Measurements from ENCODE around the gene CASZ1.

CASZ1 gene

DNA sequence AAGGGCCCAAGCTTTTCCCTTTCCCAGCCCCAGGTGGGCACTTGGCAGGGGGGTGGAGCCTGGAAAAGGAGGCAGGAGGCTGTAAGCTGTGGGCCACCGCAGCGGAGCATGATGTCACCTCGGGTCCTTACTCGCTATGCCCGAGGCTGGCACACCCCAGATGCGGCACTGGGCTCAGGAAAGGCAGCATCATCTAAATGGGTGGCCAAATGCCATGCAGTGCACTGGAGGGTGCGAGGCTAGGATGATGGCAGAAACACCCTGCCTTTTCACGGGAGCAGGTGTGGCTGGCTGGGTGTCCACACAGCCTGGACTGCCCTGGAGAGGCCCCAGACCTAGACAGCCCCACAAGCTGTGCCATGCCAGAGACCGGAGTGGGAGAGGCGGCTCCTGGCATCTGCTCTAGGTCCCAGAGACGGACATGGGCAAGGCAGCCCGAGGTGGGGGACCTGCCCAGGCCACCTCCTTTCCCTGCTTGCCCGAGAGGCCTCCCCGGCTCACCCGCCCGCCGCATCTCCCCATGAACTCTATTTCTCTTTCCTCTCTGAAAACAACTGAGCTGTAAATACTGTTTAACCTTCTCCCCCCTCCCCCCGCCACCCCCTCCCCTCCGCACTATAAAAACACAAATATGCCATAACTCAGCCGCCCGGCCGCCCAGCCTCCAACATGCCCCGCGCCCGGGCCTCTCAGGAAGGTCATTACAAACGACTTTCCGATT lies 124.7 kb downstream of the CASZ1 start:
- no peak for DNase-seq (ENCODE audit: low spot score)

- DNase-seq (ENCODE audit: low spot score) = no peak
These were observed 125.4 kb downstream of the CASZ1 start for GRCh38 chr1:10671090-10671489.

DNA sequence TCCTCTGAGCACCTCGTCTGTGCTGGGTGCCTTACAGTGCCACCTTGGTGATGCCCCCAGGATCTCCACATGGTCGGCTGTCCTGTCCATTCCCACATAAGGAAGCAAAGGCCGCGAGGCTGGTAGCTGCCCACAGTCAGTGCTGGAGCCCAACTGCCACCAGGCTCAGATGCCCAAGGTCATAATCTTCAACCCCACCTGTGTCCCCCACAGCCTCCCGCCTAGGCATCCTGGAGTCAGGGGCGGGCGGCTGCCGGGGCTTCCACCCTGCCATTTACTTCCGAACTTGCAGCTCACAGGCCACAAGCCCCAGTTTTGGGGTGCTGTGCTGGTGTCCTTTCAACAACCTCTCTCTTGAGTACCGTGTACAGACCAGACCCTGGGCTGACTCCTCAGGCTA lies 126.3 kb downstream of the CASZ1 start:
- no peak for DNase-seq (ENCODE audit: low spot score)

- no peak for DNase-seq (ENCODE audit: low spot score)
These were observed 126.9 kb downstream of the CASZ1 start for GRCh38 chr1:10669570-10669969.

DNA sequence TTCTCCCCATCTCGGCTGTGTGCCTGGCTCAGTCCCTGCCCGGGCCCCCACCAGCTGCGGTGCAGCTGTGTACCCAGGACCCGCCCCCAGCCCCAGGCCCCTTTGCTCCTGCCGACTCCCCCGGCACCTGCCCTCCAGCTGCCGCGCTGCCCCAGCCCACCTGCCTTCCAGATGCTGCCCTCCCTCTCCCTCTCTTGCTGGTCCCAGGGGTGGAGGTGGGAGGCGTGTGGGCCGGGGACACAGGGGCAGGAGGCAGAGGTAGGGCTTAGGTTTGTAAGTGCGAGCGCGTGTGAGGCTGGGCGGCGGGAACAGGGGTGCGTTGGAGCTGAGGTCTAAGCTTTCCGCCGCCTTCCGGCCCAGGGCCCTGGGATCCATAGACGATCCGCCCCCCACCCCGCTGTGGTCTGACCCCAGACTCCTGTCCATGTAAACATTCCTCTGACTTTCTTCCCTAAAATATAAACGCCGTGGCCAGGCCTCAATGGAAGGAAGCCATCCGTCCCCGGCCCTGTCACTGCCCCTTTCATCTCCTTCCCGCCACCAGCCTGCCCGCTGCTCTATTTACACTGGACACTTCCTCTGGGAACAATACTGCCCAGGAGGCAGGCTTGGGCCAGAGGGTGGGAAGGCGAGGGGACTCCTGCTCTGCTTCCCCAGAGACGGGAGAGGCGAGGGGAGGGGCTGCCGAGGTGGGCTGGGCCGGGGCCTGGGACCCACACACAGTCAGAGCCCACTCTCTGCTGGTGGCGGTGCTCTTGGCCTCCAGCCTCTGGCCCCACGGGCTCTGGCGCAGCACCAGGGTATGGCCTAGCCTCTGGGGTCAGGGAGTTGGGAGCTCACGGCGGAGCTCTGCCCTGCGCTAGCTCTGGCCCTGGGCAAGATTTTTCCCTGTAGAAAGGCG lies 128.3 kb downstream of the CASZ1 start:
- DNase-seq (ENCODE audit: low spot score) = no peak

GRCh38 chr1:10665930-10666850 lies 130.3 kb downstream of the CASZ1 start:
- DNase-seq (ENCODE audit: low spot score) = no peak

DNA sequence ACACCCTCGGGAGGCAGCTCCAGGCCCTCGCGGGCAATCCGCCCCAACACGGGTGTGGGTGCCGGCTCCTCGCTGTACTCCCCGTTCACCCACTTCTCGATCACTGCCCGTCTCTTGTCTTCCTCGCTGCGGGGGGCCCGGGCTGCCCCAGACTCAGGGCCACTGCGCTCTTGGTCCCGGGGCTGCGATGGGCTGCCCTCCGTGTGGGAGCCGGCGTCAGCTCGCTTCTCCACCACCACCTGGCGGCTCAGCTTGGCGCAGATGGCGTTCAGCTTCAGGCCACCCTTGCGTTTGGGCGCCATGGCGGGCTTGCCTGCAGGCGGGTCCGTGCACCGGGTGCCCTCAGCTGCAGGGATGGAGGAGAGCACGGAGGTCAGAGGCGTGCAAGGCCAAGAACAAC lies 131.2 kb downstream of the CASZ1 start:
- no peak for DNase-seq (ENCODE audit: low spot score)

DNA sequence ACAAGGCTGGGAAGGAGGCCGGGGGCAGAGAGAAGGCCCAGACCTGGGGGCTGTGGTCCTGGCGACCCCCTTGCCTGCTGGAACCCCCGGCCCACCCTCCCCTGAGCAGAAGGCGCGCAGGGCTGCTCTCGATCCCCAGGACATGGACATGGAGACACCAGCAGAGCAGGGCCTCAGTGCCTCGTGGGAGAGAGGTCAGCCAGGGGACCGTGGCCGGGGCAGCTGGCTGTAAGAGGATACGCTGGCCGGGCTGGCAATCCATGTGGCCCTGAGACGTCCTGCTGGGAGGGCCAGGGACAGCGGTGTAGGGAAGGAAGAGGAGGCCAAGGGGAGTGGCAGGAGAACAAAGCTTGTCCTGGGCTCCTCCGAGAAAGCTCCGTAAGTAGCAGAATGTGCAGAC lies 132.2 kb downstream of the CASZ1 start:
- DNase-seq (ENCODE audit: low spot score) = no peak

DNA sequence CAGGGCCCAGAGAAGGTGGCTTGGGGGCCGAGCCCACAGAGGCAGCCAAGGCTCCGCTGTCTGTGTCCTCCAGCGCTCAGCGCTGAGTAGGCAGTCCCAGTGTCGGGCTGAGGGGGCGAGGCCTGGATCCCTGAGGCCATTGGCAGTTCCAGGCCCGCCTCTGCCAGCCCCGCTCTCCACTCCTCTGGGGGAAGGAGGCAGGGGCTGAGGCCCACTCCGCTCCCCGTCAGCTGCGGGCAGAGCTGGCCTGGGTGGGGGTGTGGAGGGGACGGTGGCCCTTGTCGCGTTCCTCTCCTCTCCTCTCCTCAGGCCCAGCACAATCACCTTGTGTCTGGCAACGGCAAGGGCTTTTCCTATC lies 132.8 kb downstream of the CASZ1 start:
- DNase-seq (ENCODE audit: low spot score) = no peak

GRCh38 chr1:10662824-10663677 lies 133.4 kb downstream of the CASZ1 start:
- DNase-seq (ENCODE audit: low spot score) = no peak

DNA sequence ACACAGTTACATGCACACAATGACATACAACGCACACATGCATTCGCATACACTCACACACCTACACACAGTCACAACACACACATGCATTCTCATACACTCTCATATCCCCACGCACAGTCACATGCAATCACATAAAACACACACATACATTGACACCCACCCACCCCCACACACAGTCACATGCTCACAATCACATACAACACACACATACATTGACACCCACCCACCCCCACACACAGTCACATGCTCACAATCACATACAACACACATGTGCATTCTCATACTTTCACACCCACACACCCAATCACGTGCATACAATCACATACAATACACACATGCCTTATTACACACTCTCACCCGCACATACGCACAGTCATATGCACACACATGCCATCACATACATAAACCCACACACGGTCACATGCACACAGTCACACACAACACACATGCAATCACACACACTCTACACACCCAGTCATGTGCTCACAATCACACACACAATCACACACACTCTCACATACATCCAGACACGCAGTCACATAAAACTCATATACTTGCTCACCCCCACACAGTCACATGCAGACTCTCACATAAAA lies 134.3 kb downstream of the CASZ1 start:
- no peak for DNase-seq (ENCODE audit: low spot score)

- no peak for DNase-seq (ENCODE audit: low spot score)
These were observed 135.0 kb downstream of the CASZ1 start for GRCh38 chr1:10661453-10661852.

DNA sequence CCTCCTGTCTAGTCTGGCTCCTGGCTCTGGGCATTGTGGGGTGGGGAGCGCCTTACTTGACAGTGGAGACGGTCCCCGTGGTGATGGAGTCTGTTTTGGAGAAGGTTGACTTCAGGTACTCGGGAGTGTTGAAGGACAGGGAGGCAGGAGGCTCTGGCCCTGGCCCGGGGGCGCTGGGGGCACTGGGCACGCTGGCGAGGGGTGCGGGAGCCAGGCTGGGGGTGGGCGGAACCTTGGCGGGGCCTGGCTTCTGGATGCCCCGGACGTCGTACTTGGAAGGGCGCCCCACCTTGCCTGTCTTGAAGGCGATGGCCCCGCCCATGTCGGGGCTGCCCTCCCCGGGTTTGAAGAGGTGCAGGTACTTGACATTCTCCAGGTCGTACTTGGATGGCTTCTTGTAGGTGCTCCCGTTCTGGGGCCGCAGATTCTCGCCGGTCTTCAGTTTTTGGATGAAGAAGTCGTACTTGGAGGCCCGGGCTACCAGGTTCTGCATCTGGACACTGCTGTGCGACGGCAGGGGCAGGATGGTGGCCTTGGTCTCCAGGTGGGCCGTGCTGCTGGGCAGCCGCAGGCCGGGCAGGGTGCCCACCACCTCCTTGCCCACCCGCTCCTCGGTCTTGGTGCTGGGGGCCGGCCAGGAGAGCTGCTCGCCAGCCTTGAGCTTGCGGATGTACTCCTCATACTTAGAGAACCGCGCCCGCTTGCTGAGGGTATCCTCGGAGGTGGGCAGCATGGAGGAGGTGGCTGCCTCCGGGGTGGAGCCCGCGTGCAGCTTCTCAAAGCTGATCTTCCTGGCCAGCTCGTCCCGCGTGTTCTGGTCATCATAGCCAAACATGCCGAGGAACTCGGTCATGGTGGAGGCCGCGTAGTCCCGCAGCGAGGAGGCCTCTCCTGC lies 136.6 kb downstream of the CASZ1 start:
- DNase-seq (ENCODE audit: low spot score) = no peak

GRCh38 chr1:10659218-10659617 lies 137.2 kb downstream of the CASZ1 start:
- DNase-seq (ENCODE audit: low spot score) = no peak

GRCh38 chr1:10658396-10659066 lies 137.9 kb downstream of the CASZ1 start:
- no peak for DNase-seq (ENCODE audit: low spot score)

GRCh38 chr1:10657088-10657847 lies 139.2 kb downstream of the CASZ1 start:
- no peak for DNase-seq (ENCODE audit: low spot score)

GRCh38 chr1:10656431-10656830 lies 140.0 kb downstream of the CASZ1 start:
- no peak for DNase-seq (ENCODE audit: low spot score)

DNA sequence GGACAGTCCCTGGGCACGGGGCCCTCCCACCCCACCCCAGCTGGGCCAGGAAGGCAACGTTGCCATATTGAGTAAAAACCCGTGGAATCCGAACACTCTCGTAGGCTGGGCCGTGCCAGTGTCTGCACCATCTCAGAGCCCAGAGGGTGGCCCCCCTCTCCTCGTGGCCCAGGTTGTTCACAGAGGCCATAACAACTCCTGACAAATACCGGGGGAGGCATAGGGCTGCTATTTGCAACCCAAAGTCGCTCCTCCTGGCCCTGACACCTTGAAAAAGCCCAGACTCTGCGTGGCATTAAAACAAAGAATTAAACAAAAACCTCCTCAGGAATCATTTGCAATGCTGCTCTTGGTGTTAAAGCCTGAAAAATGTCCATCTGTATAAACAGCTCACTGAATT lies 141.4 kb downstream of the CASZ1 start:
- DNase-seq (ENCODE audit: low spot score) = no peak

Data from hematopoietic multipotent progenitor cell treated with erythropoietin and hydrocortisone succinate and interleukin-3 and kit ligand, for 15 days (in vitro differentiated cells).